Liver (tissue), 3 donors: ENCODE measurements around the gene ADRA2C.

Source experiments
- CTCF ChIP-seq: fragments of 150-350 bp; IDR thresholded peaks from 2 replicates; pipeline ENCODE4 v1.5.1; 2017; ENCODE audit warnings: improper control_type of control experiment, low read depth, low read length; ENCODE audit not compliant: missing input control
- EGR1 ChIP-seq, 2 donors: IDR thresholded peaks; 2 replicates each; pipeline ENCODE4 v1.6.1; 2016 to 2018; ENCODE audit warnings: antibody characterized with exemption in 2 of 2, low read depth in 2 of 2
- GABPA ChIP-seq, 2 donors: IDR thresholded peaks in 1 of 2; conservative IDR thresholded peaks in 1 of 2; 2 replicates each; pipeline ENCODE4 v1.6.1; 2016; ENCODE audit warnings: antibody characterized with exemption in 2 of 2, mild to moderate bottlenecking in 1 of 2, moderate library complexity in 1 of 2
- HNF4G ChIP-seq: IDR thresholded peaks from 2 replicates; pipeline ENCODE4 v1.6.1; 2016; ENCODE audit warnings: antibody characterized with exemption
- RAD21 ChIP-seq, 2 donors: IDR thresholded peaks; 2 replicates each; pipeline ENCODE4 v1.6.1; 2016; ENCODE audit warnings: antibody characterized with exemption in 2 of 2, mild to moderate bottlenecking in 2 of 2
- REST ChIP-seq: IDR thresholded peaks from 2 replicates; pipeline ENCODE4 v1.6.1; 2016; ENCODE audit warnings: antibody characterized with exemption, mild to moderate bottlenecking
- RXRA ChIP-seq, 2 donors: IDR thresholded peaks; 2 replicates each; pipeline ENCODE4 v1.6.1; 2017 to 2018; ENCODE audit warnings: antibody characterized with exemption in 2 of 2, mild to moderate bottlenecking in 1 of 2
- SP1 ChIP-seq: IDR thresholded peaks from 2 replicates; pipeline ENCODE4 v1.6.1; 2018; ENCODE audit warnings: antibody characterized with exemption, mild to moderate bottlenecking
- TAF1 ChIP-seq: conservative IDR thresholded peaks from 2 replicates; pipeline ENCODE4 v1.6.1; 2016; ENCODE audit warnings: antibody characterized with exemption, mild to moderate bottlenecking
- YY1 ChIP-seq: IDR thresholded peaks from 2 replicates; pipeline ENCODE4 v1.6.1; 2016; ENCODE audit warnings: antibody characterized with exemption, mild to moderate bottlenecking
- TF ChIP-seq, protein P1 (sequence below): IDR thresholded peaks from 2 replicates; pipeline ENCODE4 v1.6.1; 2016; ENCODE audit warnings: antibody characterized with exemption
- donor health status: healthy.
- donor health status: healthy.

DNA sequence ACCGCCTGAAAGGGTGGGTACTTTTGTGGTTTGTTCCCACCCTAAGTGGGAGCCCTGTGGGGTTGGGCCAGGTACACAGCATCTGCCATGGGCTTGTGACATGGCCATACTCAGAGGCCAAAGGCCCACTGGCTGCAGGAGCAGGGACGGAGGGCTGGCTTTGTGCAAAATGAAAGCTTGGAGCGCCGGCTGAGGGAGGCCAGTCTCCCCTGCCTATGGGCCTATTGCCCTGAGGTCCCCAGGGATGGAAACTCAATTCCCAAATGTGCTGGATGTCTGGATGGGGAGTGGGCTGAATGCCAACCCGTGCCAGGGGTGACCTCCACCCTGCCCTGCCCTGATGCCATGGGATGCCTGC lies 10.8 kb downstream of the ADRA2C start:
- TF ChIP-seq CTCF (no peak), TAF1 (no peak), SP1 (no peak), YY1 (no peak), RAD21 (IDR thresholded peaks at IDR 0.05) (no peak), HNF4G (no peak), REST (no peak), RXRA (IDR thresholded peaks at IDR 0.05) (no peak), EGR1 (IDR thresholded peaks at IDR 0.05; ENCODE audit: low read depth in 2 of 2) (no peak), GABPA (IDR thresholded peaks at IDR 0.05 in 1 of 2, conservative IDR thresholded peaks at IDR 0.05 in 1 of 2) (no peak)
- TF ChIP-seq, protein P1, sequence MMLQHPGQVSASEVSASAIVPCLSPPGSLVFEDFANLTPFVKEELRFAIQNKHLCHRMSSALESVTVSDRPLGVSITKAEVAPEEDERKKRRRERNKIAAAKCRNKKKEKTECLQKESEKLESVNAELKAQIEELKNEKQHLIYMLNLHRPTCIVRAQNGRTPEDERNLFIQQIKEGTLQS, result no peak
